ENCODE data around the gene CASP4. TPM values are rescaled to one million over a fixed set of nuclear protein-coding genes. Genes with fewer than 3 reads are reported as not detected.
A peak's percentile ranks its signal among the peaks of the same experiment; 100 is the strongest.
"Not testable (repeated sequence)": the region's sequence is repeated elsewhere in the genome, so short reads cannot be mapped to it uniquely, and the experiment has no call there.

CASP4 gene
- total and polyA plus RNA-seq, 10 donors: 98.1 to 309 (median 132) TPM

GRCh38 chr11:104946907-104947306 lies 21.5 kb downstream of the CASP4 start:
- intact Hi-C loops (cut with DNase I; ENCODE audit: low total_unique reads): no loop called here

GRCh38 chr11:104944076-104944475 lies 24.3 kb downstream of the CASP4 start:
- DNase-seq: no peak
- Histone ChIP-seq H3K4me1 (peaks cover 0 to 13% (median 4%) of the 10 kb centered on the region in 6 donors), H3K9me3 (no peaks in the 10 kb centered on the region), H3K36me3 (peaks cover 0 to 75% (median 60%) of the 10 kb centered on the region in 6 donors), H3K27ac (peak overlapping the region in 1 of 8 donors; percentile 13), H3K4me3 (no peak overlapping the region), H3K27me3 (replicated peaks in 1 of 7) (no peaks in the 10 kb centered on the region)
- TF ChIP-seq POLR2A (IDR thresholded peaks at IDR 0.05) (no peak), POLR2AphosphoS5 (IDR thresholded peaks at IDR 0.05) (no peak), CTCF (IDR thresholded peaks at IDR 0.05 in 8 of 11, conservative IDR thresholded peaks at IDR 0.05 in 3 of 11) (no peak)
- intact Hi-C loops (cut with DNase I; ENCODE audit: low total_unique reads): no loop called here

More at GRCh38 chr11:104946907-104947306, 21.5 kb downstream of the CASP4 start:
- peaks cover 0 to 13% (median 4%) of the 10 kb centered on the region in 6 donors for H3K4me1 ChIP-seq
- no peaks in the 10 kb centered on the region for H3K27me3 ChIP-seq (replicated peaks in 1 of 7)
- TF ChIP-seq CTCF (IDR thresholded peaks at IDR 0.05 in 8 of 11, conservative IDR thresholded peaks at IDR 0.05 in 3 of 11): peak; percentile 14 to 74 (median 56)
- no peak for TF ChIP-seq POLR2A (IDR thresholded peaks at IDR 0.05)
- WGBS, 5 donors: 10 to 21% (median 17%) methylated on average over 2 of the region's 2 CpGs
- DNase-seq: no peak
- no peak overlapping the region for H3K4me3 ChIP-seq
- peak overlapping the region in 3 of 8 donors; percentile 1 to 16 (median 14) for H3K27ac ChIP-seq
- no peaks in the 10 kb centered on the region for H3K9me3 ChIP-seq
- H3K36me3 ChIP-seq: peaks cover 4 to 100% (median 88%) of the 10 kb centered on the region in 6 donors

GRCh38 chr11:104943561-104943960 lies 24.8 kb downstream of the CASP4 start:
- Histone ChIP-seq H3K27me3 (replicated peaks in 1 of 7) (no peaks in the 10 kb centered on the region), H3K9me3 (no peaks in the 10 kb centered on the region), H3K4me3 (no peak overlapping the region), H3K4me1 (peaks cover 0 to 13% (median 4%) of the 10 kb centered on the region in 6 donors), H3K36me3 (peaks cover 0 to 70% (median 55%) of the 10 kb centered on the region in 6 donors), H3K27ac (peak overlapping the region in 1 of 8 donors; percentile 13)
- DNase-seq: no peak
- intact Hi-C loops (cut with DNase I; ENCODE audit: low total_unique reads): no loop called here
- TF ChIP-seq POLR2A (IDR thresholded peaks at IDR 0.05) (no peak), POLR2AphosphoS5 (IDR thresholded peaks at IDR 0.05) (no peak), CTCF (IDR thresholded peaks at IDR 0.05 in 8 of 11, conservative IDR thresholded peaks at IDR 0.05 in 3 of 11) (no peak)
- WGBS, 5 donors: 47 to 50% (median 48%) methylated on average over 2 of the region's 2 CpGs

- H3K4me3 ChIP-seq: peak overlapping the region in 1 of 8 donors; percentile 36
- intact Hi-C loops (cut with DNase I; ENCODE audit: low total_unique reads): no loop called here
- DNase-seq: no peak
- no peaks in the 10 kb centered on the region for H3K36me3 ChIP-seq
- H3K27me3 ChIP-seq (replicated peaks in 1 of 7): no peaks in the 10 kb centered on the region
- WGBS, 5 donors: 4 to 19% (median 9%) methylated on average over 1 of the region's 1 CpG
- no peak for TF ChIP-seq CTCF (IDR thresholded peaks at IDR 0.05 in 8 of 11, conservative IDR thresholded peaks at IDR 0.05 in 3 of 11)
- no peak for TF ChIP-seq POLR2AphosphoS5 (IDR thresholded peaks at IDR 0.05)
- no peak for TF ChIP-seq POLR2A (IDR thresholded peaks at IDR 0.05)
- peak overlapping the region in 5 of 8 donors; percentile 36 to 79 (median 65) for H3K27ac ChIP-seq
- peaks cover 0 to 21% (median 5%) of the 10 kb centered on the region in 8 donors for H3K9me3 ChIP-seq
- H3K4me1 ChIP-seq: peaks cover 0 to 29% (median 18%) of the 10 kb centered on the region in 6 donors
Observed at GRCh38 chr11:104934594-104934993, 33.8 kb downstream of the CASP4 start.

- WGBS, 5 donors: 89 to 94% (median 93%) methylated on average over 3 of the region's 3 CpGs
- DNase-seq; intact Hi-C loops (cut with DNase I; ENCODE audit: low total_unique reads); H3K27me3 ChIP-seq (replicated peaks in 1 of 7); H3K36me3 ChIP-seq: not testable (repeated sequence)
- peak overlapping the region in 5 of 8 donors; percentile 36 to 79 (median 65) for H3K27ac ChIP-seq
- H3K4me1 ChIP-seq: peaks cover 0 to 29% (median 18%) of the 10 kb centered on the region in 6 donors
- H3K4me3 ChIP-seq: peak overlapping the region in 1 of 8 donors; percentile 36
- peaks cover 0 to 26% (median 8%) of the 10 kb centered on the region in 8 donors for H3K9me3 ChIP-seq
Observed at GRCh38 chr11:104934073-104934472, 34.3 kb downstream of the CASP4 start.
